HG02610 (cell line): ENCODE measurements around the gene GSK3B.
"Not testable (repeated sequence)": the region's sequence is repeated elsewhere in the genome, so short reads cannot be mapped to it uniquely, and the experiment has no call there.

ENCODE experiments used
- ATAC-seq: cut with Tn5 transposase; IDR thresholded peaks from one replicate; pipeline ENCODE4 v1.9.1; 2021; ENCODE audit warnings: mild to moderate bottlenecking, moderate library complexity; ENCODE audit not compliant: unreplicated experiment

Gene GSK3B

GRCh38 chr3:120021523-120021922, 72.7 kb downstream of the GSK3B start:
- no peak for ATAC-seq

GRCh38 chr3:120018299-120018698, 75.9 kb downstream of the GSK3B start:
- no peak for ATAC-seq

- no peak for ATAC-seq
Observed at GRCh38 chr3:120017692-120018091, 76.6 kb downstream of the GSK3B start.

GRCh38 chr3:120013481-120013880, 80.8 kb downstream of the GSK3B start:
- no peak for ATAC-seq

GRCh38 chr3:120005741-120006140, 88.5 kb downstream of the GSK3B start:
- not testable (repeated sequence) for ATAC-seq

- ATAC-seq, result not testable (repeated sequence)
Observed at GRCh38 chr3:120004008-120004498, 90.2 kb downstream of the GSK3B start.

GRCh38 chr3:119998166-119998565, 96.1 kb downstream of the GSK3B start:
- no peak for ATAC-seq

- no peak for ATAC-seq
Observed at GRCh38 chr3:119990888-119991287, 103.4 kb downstream of the GSK3B start.

GRCh38 chr3:119989981-119990655, 104.1 kb downstream of the GSK3B start:
- no peak for ATAC-seq

- ATAC-seq, result not testable (repeated sequence)
Observed at GRCh38 chr3:119986812-119987211, 107.4 kb downstream of the GSK3B start.

- ATAC-seq, result no peak
Observed at GRCh38 chr3:119981386-119981785, 112.9 kb downstream of the GSK3B start.

GRCh38 chr3:119978554-119979208, 115.6 kb downstream of the GSK3B start:
- ATAC-seq, result no peak

- no peak for ATAC-seq
Observed at GRCh38 chr3:119977353-119977752, 116.9 kb downstream of the GSK3B start.

GRCh38 chr3:119976214-119976613, 118.0 kb downstream of the GSK3B start:
- no peak for ATAC-seq

- ATAC-seq, result no peak
Observed at GRCh38 chr3:119974656-119975055, 119.6 kb downstream of the GSK3B start.

- no peak for ATAC-seq
Observed at GRCh38 chr3:119973018-119973646, 121.1 kb downstream of the GSK3B start.

- ATAC-seq, result no peak
Observed at GRCh38 chr3:119969759-119970158, 124.5 kb downstream of the GSK3B start.

GRCh38 chr3:119967353-119968006, 126.8 kb downstream of the GSK3B start:
- ATAC-seq, result no peak

- ATAC-seq, result no peak
Observed at GRCh38 chr3:119965692-119966091, 128.6 kb downstream of the GSK3B start.

GRCh38 chr3:119964294-119964693, 130.0 kb downstream of the GSK3B start:
- no peak for ATAC-seq

- no peak for ATAC-seq
Observed at GRCh38 chr3:119955972-119956371, 138.3 kb downstream of the GSK3B start.
